Measurements from ENCODE around the gene SIDT2. TPM values are rescaled to one million over a fixed set of nuclear protein-coding genes. Genes with fewer than 3 reads are reported as not detected.

The SIDT2 gene
- total RNA-seq, 2 donors from 2014 or later = 23.1 to 30.3 TPM

DNA sequence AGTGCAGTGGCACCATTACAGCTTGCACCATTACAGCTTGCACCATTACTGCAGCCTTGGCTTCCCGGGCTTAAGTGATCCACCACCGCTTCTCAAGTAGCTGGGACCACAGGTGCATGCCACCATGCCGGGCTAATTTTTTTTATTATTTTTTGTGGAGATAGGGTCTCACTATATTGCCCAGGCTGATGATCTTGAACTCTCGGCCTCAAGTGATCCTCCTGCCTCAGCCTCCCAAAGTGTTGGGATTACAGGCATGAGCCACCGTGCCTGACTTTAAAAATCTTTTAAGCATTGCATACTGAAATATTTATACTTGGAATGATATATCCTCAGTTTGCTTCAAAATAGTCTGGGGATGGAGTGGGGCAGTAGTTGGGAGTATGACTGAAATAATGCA lies 24.1 kb upstream of the SIDT2 start:
- Mint-ChIP-seq H3K27ac (no peak overlapping the region), H3K36me3 (no peaks in the 10 kb centered on the region), H3K4me1 (ENCODE audit: low read depth in 2 of 2) (peaks cover 0 to 15% of the 10 kb centered on the region in 2 donors), H3K9me3 (no peaks in the 10 kb centered on the region), H3K4me3 (no peak overlapping the region), H3K27me3 (no peaks in the 10 kb centered on the region)
- no peak for ATAC-seq
- no peak for DNase-seq (ENCODE audit: low spot score)

DNA sequence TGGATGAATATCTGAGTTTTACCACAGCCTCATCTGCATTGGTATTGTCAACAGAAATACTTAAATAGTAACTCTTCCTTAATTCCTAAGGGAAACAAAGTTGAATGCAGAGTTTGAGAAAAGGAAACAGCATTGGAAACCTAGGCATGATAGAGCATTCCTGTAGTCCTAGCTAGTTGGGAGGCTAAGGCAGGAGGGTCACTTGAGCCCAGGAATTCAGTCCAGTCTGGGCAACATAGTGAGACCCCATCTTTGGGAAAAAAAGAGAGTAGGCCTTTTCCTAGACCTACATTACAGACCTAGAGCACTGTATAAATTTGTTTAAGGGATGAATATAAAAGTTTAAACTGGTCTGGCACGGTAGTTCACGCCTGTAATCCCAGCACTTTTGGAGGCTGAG lies 21.0 kb upstream of the SIDT2 start:
- Mint-ChIP-seq H3K4me3 (no peak overlapping the region), H3K27ac (no peak overlapping the region), H3K36me3 (no peaks in the 10 kb centered on the region), H3K9me3 (no peaks in the 10 kb centered on the region), H3K4me1 (ENCODE audit: low read depth in 2 of 2) (peaks cover 0 to 18% of the 10 kb centered on the region in 2 donors), H3K27me3 (no peaks in the 10 kb centered on the region)
- DNase-seq (ENCODE audit: low spot score) (no peak), ATAC-seq (no peak)

DNA sequence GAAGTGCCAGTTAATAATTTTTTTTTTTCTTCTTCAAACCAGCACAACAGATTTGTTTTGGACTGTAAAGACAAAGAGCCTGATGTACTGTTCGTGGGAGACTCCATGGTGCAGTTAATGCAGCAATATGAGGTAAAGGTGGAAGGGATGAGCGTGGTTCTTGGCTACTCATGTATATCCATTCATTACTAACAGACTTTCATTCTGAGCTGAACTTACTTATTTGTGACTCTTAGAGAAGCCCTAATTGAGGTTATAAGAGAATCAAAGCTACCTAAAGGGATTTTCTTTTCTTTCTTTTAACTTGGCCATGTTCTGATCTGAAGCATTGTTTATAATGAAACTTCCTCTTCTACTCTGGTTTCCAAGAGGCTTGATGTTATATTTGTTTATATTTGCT lies 18.7 kb upstream of the SIDT2 start:
- no peak overlapping the region for H3K4me3 Mint-ChIP-seq
- H3K36me3 Mint-ChIP-seq = no peaks in the 10 kb centered on the region

DNA sequence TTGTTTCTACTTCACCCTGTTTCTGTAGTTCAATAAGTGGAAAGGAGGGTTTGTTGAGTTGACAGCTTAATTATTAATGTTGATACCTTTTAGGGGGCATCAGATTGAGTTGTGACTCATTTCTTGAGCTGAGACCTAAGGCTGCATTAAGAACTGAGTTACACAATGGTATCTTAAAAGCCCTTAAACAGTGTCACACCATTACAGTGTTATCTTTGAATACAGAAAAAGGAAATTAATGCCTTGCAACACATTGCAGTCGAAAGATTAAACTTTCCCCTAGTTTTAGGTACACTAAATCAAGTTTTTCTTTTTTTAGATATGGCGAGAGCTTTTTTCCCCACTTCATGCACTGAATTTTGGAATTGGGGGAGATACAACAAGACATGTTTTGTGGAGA lies 17.7 kb upstream of the SIDT2 start:
- H3K4me3 Mint-ChIP-seq = no peak overlapping the region
- H3K27me3 Mint-ChIP-seq = no peaks in the 10 kb centered on the region
- ATAC-seq (no peak), DNase-seq (ENCODE audit: low spot score) (no peak)
- peaks cover 0 to 18% of the 10 kb centered on the region in 2 donors for H3K4me1 Mint-ChIP-seq (ENCODE audit: low read depth in 2 of 2)
- no peaks in the 10 kb centered on the region for H3K9me3 Mint-ChIP-seq
- peaks cover 6% of the 10 kb centered on the region for H3K36me3 Mint-ChIP-seq
- H3K27ac Mint-ChIP-seq = peak overlapping the region in 1 of 2 donors; percentile 28

More for the DNA sequence above, 18.7 kb upstream of the SIDT2 start:
- H3K27ac Mint-ChIP-seq = no peak overlapping the region
- H3K9me3 Mint-ChIP-seq = no peaks in the 10 kb centered on the region
- H3K27me3 Mint-ChIP-seq = no peaks in the 10 kb centered on the region
- peaks cover 0 to 18% of the 10 kb centered on the region in 2 donors for H3K4me1 Mint-ChIP-seq (ENCODE audit: low read depth in 2 of 2)
- no peak for DNase-seq (ENCODE audit: low spot score)
- no peak for ATAC-seq

DNA sequence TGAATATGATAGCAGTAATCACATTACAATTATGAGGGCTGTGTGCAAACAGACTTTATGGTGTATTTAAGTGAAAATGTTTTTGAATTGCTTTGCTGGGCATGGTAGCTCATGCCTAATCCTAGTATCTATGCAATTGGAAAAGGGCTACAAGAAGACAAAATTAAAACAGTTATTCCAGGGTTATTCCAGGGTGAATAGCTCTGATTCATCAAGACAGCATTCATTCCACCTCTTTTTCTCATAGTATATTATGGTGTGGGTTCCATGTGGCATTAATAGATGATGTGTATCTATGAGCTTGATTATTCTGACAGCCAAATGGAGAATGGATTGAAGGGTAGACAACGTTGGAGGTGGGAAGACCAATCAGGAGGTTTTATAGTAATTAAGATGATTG lies 12.1 kb upstream of the SIDT2 start:
- Mint-ChIP-seq H3K9me3 (no peaks in the 10 kb centered on the region), H3K4me3 (no peak overlapping the region), H3K4me1 (ENCODE audit: low read depth in 2 of 2) (peaks cover 0 to 3% of the 10 kb centered on the region in 2 donors), H3K27me3 (no peaks in the 10 kb centered on the region), H3K36me3 (peaks cover 15% of the 10 kb centered on the region), H3K27ac (no peak overlapping the region)
- DNase-seq (ENCODE audit: low spot score) = no peak
- ATAC-seq = no peak

DNA sequence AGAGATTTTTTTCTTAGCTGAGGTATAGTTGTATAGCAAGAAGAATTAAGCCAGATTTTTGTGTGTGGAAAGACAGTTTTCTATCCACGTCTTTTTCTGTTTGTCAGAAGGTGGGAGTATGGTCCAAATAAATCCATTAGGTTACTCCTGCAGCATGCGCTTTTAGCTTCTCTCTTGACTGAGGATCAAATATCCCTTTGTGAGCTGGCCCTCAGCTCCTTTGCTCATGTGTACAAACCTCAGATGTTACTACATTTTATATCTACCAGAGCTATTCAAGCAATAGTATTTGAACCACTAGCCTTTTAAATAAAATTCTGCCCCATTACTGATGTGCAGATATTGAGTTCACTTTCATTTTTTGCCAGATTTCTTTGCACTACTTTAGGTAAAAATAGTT lies 8.8 kb upstream of the SIDT2 start:
- Mint-ChIP-seq H3K4me1 (ENCODE audit: low read depth in 2 of 2) (peaks cover 4 to 7% of the 10 kb centered on the region in 2 donors), H3K36me3 (peaks cover 15% of the 10 kb centered on the region)
- no peak for ATAC-seq

DNA sequence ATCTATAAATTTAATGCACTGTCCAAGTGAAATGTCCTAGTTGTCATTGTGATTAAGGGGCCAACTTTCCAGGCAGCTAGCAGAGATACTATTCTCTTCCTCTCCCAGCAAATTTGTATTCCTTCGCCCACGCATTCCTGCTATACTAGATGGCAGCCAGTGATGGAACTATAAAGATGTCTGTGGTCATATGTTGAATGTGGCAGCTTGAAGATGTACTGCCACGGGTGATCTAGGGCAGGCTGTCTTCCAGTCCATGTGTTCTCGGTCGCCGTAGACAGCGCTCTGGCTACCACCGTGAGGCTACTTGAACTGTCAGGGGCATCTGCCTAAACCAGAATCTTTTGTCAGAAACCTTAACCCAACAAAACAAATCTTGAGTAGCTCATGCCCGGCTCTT lies 8.3 kb upstream of the SIDT2 start:
- no peak overlapping the region for H3K27ac Mint-ChIP-seq

More for the DNA sequence above, 8.8 kb upstream of the SIDT2 start:
- Mint-ChIP-seq H3K9me3 (no peaks in the 10 kb centered on the region), H3K27me3 (no peaks in the 10 kb centered on the region), H3K27ac (no peak overlapping the region), H3K4me3 (no peak overlapping the region)
- no peak for DNase-seq (ENCODE audit: low spot score)

DNA sequence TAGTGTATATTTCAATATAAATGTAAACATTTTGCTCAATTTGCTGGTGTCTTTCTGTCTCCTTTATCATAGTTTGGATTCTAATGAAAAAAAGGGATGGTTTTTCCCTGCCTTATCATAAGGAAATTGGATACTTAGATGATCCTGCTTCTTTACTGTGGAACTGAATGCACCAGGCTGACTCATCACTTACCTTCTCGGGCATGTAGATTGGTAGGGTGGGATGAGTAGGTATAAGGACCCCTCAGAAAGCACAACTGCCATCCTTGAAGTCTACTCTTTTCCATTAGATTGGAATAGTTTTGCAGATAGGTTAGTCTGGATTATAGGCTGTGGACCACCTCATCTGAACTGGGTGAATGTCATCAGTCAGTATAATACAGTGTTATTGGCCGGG lies 7.5 kb upstream of the SIDT2 start:
- Mint-ChIP-seq H3K4me1 (ENCODE audit: low read depth in 2 of 2) (peaks cover 4% of the 10 kb centered on the region in 2 donors), H3K9me3 (no peaks in the 10 kb centered on the region), H3K4me3 (no peak overlapping the region), H3K27ac (no peak overlapping the region), H3K27me3 (no peaks in the 10 kb centered on the region), H3K36me3 (peaks cover 9% of the 10 kb centered on the region)
- DNase-seq (ENCODE audit: low spot score) (no peak), ATAC-seq (no peak)

More for the DNA sequence above, 8.3 kb upstream of the SIDT2 start:
- peaks cover 4 to 7% of the 10 kb centered on the region in 2 donors for H3K4me1 Mint-ChIP-seq (ENCODE audit: low read depth in 2 of 2)
- H3K27me3 Mint-ChIP-seq = no peaks in the 10 kb centered on the region
- no peak overlapping the region for H3K4me3 Mint-ChIP-seq
- H3K36me3 Mint-ChIP-seq = peaks cover 14% of the 10 kb centered on the region
- H3K9me3 Mint-ChIP-seq = no peaks in the 10 kb centered on the region
- no peak for ATAC-seq
- DNase-seq (ENCODE audit: low spot score) = no peak

DNA sequence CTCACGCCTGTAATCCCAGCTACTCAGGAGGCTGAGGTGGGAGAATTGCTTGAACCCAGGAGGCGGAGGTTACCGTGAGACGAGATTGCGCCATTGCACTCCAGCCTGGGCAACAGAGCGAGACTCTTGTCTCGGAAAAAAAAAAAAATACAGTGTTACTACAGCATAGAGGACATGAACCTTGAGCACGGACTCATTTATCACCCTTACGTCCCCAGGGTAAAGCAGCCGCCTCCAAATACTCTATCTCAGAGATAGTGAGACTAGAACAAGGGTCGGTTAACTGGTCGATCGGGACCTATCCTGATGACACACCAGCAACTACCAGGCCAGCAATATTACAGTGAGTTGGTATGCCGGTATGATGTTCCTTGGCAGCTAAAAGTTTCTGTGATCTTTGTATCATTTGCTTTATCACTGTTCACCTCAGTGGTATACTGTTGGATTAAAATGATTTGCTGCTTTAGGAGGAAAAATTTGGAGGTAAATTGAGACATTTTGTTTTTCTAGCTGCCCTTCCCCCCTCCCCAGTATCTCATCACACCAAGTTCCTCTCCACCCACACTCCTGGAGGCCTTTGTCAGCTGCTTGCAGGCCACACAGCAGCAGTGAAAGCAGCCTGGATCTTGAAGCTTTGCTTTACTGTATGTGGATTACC lies 7.0 kb upstream of the SIDT2 start:
- Mint-ChIP-seq H3K9me3 (no peaks in the 10 kb centered on the region), H3K4me3 (no peak overlapping the region), H3K4me1 (ENCODE audit: low read depth in 2 of 2) (peaks cover 4% of the 10 kb centered on the region in 2 donors), H3K27me3 (no peaks in the 10 kb centered on the region), H3K36me3 (peaks cover 6% of the 10 kb centered on the region), H3K27ac (no peak overlapping the region)
- ATAC-seq = no peak
- no peak for DNase-seq (ENCODE audit: low spot score)

DNA sequence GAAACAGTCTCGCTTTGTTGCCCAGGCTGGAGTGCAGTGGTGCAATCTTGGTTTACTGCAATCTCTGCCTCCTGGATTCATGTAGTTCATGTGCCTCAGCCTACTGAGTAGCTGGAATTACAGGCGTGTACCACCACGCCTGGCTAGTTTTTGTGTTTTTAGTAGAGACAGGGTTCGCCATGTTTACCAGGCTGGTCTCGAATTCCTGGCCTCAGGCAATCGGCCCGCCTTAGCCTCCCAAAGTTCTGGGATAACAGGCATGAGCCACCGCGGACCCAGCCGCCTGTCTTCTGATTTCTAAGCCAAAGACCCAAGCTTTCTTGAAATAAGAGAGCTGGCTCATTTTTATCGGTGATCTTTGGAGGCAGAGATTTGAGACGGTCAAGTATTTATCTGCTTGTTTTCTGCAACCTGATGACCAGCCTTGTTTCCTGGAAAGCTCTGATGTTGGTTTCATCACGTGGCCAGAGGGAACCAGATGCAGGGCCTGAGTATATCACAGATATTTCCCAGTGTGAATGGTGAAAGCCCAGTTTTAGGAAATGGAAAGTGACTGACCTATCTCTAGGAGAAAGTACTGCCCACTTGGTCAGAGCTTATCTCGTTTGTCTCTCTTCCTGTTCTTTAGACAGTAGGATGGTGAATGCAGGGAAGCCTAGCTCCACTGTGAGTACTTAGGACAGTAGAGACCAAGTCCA lies 5.7 kb upstream of the SIDT2 start:
- no peaks in the 10 kb centered on the region for H3K27me3 Mint-ChIP-seq
- no peaks in the 10 kb centered on the region for H3K36me3 Mint-ChIP-seq
- H3K27ac Mint-ChIP-seq = peak overlapping the region; percentile 33 to 59
- no peaks in the 10 kb centered on the region for H3K9me3 Mint-ChIP-seq
- H3K4me1 Mint-ChIP-seq (ENCODE audit: low read depth in 2 of 2) = peaks cover 6 to 7% of the 10 kb centered on the region in 2 donors
- DNase-seq (ENCODE audit: low spot score) (no peak), ATAC-seq (no peak)
- no peak overlapping the region for H3K4me3 Mint-ChIP-seq

DNA sequence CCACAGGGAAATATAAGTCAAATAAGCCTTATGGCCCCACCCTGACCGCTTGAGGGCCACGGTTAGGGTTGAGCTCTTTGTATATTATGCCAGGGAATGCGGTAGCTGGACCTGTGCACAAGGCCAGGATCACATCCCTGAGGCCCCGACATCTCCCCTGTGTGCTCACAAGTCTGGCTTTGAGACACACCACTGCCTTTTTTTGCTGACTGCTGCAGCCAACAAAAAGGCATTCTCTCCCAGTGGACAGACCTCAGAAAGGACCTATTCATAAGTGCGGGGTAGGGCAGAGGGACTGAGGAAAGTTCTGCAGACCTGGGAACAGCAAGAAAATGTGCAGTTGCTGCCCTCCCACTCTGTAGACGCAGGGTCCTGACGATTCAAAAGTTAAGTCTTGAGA lies 3.4 kb upstream of the SIDT2 start:
- no peak for ATAC-seq

DNA sequence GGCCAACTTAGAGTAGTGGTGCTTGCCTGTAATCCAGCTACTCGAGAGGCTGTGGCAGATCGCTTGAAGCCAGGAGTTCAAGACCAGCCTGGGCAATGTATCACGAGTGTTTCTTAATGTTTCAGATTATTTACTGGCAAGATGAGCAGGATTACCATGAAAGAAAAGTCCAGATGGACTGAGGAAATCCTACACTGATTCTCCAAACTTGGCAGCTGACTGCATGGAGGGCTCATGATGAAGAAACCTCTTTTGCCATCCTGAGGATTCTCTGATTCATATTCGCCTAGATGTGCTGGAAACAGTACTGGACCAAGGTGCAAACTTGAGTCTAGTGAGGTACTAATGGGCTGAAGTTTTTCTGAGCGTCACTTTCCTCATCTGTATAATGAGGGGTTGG lies 2.8 kb upstream of the SIDT2 start:
- Mint-ChIP-seq H3K27me3 (no peaks in the 10 kb centered on the region), H3K36me3 (no peaks in the 10 kb centered on the region), H3K4me3 (no peak overlapping the region), H3K27ac (no peak overlapping the region), H3K4me1 (ENCODE audit: low read depth in 2 of 2) (peaks cover 23 to 28% of the 10 kb centered on the region in 2 donors), H3K9me3 (no peaks in the 10 kb centered on the region)
- no peak for ATAC-seq
- no peak for DNase-seq (ENCODE audit: low spot score)

More for the DNA sequence above, 3.4 kb upstream of the SIDT2 start:
- Mint-ChIP-seq H3K4me3 (no peak overlapping the region), H3K36me3 (no peaks in the 10 kb centered on the region), H3K27me3 (no peaks in the 10 kb centered on the region), H3K9me3 (no peaks in the 10 kb centered on the region), H3K27ac (no peak overlapping the region), H3K4me1 (ENCODE audit: low read depth in 2 of 2) (peaks cover 20 to 22% of the 10 kb centered on the region in 2 donors)
- no peak for DNase-seq (ENCODE audit: low spot score)

DNA sequence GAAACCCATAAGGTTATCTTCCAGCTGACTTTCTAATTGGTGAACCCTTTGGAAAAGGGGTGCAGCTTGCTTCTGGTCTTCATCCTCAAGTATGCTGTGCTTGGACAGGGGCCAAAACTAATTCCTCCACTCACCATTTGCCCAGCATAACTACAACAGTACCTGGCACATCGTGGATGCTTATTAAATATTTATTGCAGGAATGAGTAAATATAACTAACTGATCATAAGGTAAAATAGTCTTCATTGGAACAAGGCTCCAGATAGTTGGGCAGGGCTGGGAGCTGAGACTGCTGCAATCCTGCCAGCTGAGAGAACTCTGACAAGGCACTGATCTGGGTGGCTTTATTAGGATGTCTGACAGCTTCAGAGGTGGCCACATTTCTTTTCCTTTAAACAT lies 2.4 kb upstream of the SIDT2 start:
- no peaks in the 10 kb centered on the region for H3K27me3 Mint-ChIP-seq
- H3K4me1 Mint-ChIP-seq (ENCODE audit: low read depth in 2 of 2) = peaks cover 27 to 32% of the 10 kb centered on the region in 2 donors
- no peak for DNase-seq (ENCODE audit: low spot score)
- H3K4me3 Mint-ChIP-seq = no peak overlapping the region
- no peaks in the 10 kb centered on the region for H3K36me3 Mint-ChIP-seq
- no peaks in the 10 kb centered on the region for H3K9me3 Mint-ChIP-seq
- H3K27ac Mint-ChIP-seq = no peak overlapping the region
- ATAC-seq = no peak

DNA sequence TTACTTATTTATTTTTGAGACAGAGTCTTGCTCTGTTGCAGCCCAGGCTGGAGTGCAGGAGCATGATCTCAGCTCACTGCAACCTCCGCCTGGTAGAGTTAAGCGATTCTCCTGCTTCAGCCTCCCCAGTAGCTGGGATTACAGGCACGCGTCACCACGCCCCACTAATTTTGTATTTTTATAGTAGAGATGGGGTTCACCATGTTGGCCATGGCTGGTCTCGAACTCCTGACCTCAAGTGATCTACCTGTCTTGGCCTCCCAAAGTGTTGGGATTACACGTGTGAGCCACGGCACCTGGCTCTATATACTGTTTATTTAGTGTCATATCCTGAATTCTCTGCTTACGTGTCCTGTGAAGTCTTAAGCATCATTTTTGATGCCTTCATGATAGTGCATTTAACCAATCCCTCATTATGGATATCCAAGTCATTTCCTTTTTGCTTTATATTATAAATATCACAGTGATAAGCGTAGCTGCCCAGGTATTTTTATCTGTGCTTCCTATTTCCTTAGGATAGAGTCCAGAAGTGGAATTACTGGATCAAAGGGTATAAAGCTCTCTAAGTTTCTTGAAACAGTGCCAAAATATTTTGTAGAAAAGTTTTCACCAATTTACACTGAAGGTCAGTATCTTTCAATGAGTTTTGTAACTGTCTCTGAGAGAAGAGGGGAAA lies 871 bp upstream of the SIDT2 start:
- ATAC-seq (no peak), DNase-seq (ENCODE audit: low spot score) (no peak)
- peak overlapping the region; percentile 93 for H3K4me3 Mint-ChIP-seq
- H3K9me3 Mint-ChIP-seq = no peaks in the 10 kb centered on the region
- peaks cover 27 to 29% of the 10 kb centered on the region in 2 donors for H3K4me1 Mint-ChIP-seq (ENCODE audit: low read depth in 2 of 2)
- H3K27ac Mint-ChIP-seq = peak overlapping the region; percentile 81 to 88
- H3K27me3 Mint-ChIP-seq = no peaks in the 10 kb centered on the region
- no peaks in the 10 kb centered on the region for H3K36me3 Mint-ChIP-seq
